PC-3 (cell line): ENCODE measurements around the gene NKX2-3. TPM values are rescaled to one million over a fixed set of nuclear protein-coding genes. Genes with fewer than 3 reads are reported as not detected.

Source experiments
- ATAC-seq: fragments of 200-7000 bp; cut with Tn5 transposase; 2 replicates; pipeline ENCODE4 v1.9.1; 2020; ENCODE audit warnings: mild to moderate bottlenecking, moderate library complexity
- BruUV-seq: library from RNA; stranded (reverse); fragments of 400-500 nt; replicated peaks from 2 replicates; lab custom pipeline; 2021; lab: Mats Ljungman, UMichigan
- CTCF ChIA-PET: fragments of 300-600 bp; sonication (Branson Sonifier 250); formaldehyde crosslinking; loops from one replicate; lab custom pipeline; 2022; ENCODE audit warnings: antibody characterized with exemption; lab: Charles Lee
- POLR2A ChIA-PET: fragments of 300-600 bp; sonication (Branson Sonifier 250); formaldehyde crosslinking; loops from one replicate; lab custom pipeline; 2022; ENCODE audit warnings: antibody characterized with exemption; ENCODE audit not compliant: unreplicated experiment; lab: Charles Lee
- DNase-seq: peaks from one replicate; pipeline ENCODE4 v3.0.0-alpha.2; 2015
- H2AFZ ChIP-seq: fragments of 300-600 bp; sonication (generic); 2 replicates; pipeline ENCODE4 v1.6.0; 2016; ENCODE audit warnings: antibody characterized with exemption, low read length
- H3F3A ChIP-seq: fragments of 300-600 bp; sonication (generic); one replicate; pipeline ENCODE4 v1.6.0; 2017; ENCODE audit warnings: antibody characterized with exemption, low read length, control low read depth, mild to moderate bottlenecking; ENCODE audit not compliant: unreplicated experiment
- H3K27ac ChIP-seq: fragments of 300-600 bp; sonication (generic); 2 replicates; pipeline ENCODE4 v1.5.1; 2016; ENCODE audit warnings: mild to moderate bottlenecking, low read length
- H3K27me3 ChIP-seq: fragments of 300-600 bp; sonication (generic); 2 replicates; pipeline ENCODE4 v1.6.1; 2016; ENCODE audit warnings: low read length, mixed read lengths
- H3K36me3 ChIP-seq: fragments of 300-600 bp; sonication (generic); 2 replicates; pipeline ENCODE4 v1.6.1; 2016; ENCODE audit warnings: low read depth, mixed run types, low read length, mixed read lengths
- H3K4me1 ChIP-seq: fragments of 300-600 bp; sonication (generic); 2 replicates; pipeline ENCODE4 v1.5.1; 2016; ENCODE audit warnings: low read length; ENCODE audit not compliant: insufficient read depth
- H3K4me2 ChIP-seq: fragments of 300-600 bp; sonication (generic); 2 replicates; pipeline ENCODE4 v1.6.0; 2016; ENCODE audit warnings: low read length
- H3K4me3 ChIP-seq: fragments of 300-600 bp; sonication (generic); 2 replicates; pipeline ENCODE4 v1.5.1; 2016; ENCODE audit warnings: mild to moderate bottlenecking, low read length, mixed read lengths
- H3K79me2 ChIP-seq: fragments of 300-600 bp; sonication (generic); 2 replicates; pipeline ENCODE4 v1.6.1; 2017; ENCODE audit warnings: low read length, mixed read lengths
- H3K9ac ChIP-seq: fragments of 300-600 bp; sonication (generic); 2 replicates; pipeline ENCODE4 v1.6.0; 2016; ENCODE audit warnings: mild to moderate bottlenecking, low read length
- H3K9me2 ChIP-seq: fragments of 300-600 bp; sonication (generic); replicated peaks from 2 replicates; pipeline ENCODE4 v1.6.1; 2016; ENCODE audit warnings: mixed run types, low read length, mixed read lengths
- H3K9me3 ChIP-seq: fragments of 300-600 bp; sonication (generic); 2 replicates; pipeline ENCODE4 v1.6.1; 2016; ENCODE audit warnings: low read length, mixed read lengths
- H4K20me1 ChIP-seq: fragments of 300-600 bp; sonication (generic); 2 replicates; pipeline ENCODE4 v1.6.1; 2016; ENCODE audit warnings: low read length, mixed read lengths
- EZH2 ChIP-seq: fragments of 300-600 bp; sonication (generic); IDR thresholded peaks from one replicate; pipeline ENCODE4 v1.6.1; 2017; ENCODE audit warnings: antibody characterized with exemption, mild to moderate bottlenecking, low read length; ENCODE audit not compliant: unreplicated experiment
- EZH2phosphoT487 ChIP-seq: fragments of 300-600 bp; sonication (generic); IDR thresholded peaks from 2 replicates; pipeline ENCODE4 v1.6.1; 2018; ENCODE audit warnings: mild to moderate bottlenecking, antibody characterized with exemption, low read length, borderline replicate concordance
- intact Hi-C: fragments of 100-400 bp; cut with micrococcal nuclease; formaldehyde crosslinking; loops from 2 replicates; pipeline ENCODE4 v1.9.0; 2023
- total RNA-seq: library from RNA; depleted of rRNA; stranded (reverse); fragments of >200 nt; gene quantifications from 2 replicates; pipeline ENCODE4 v1.2.3, GENCODE V29; 2014
- TF ChIP-seq, protein P1 (sequence below): fragments of 300-600 bp; sonication (generic); conservative IDR thresholded peaks from 2 replicates; pipeline ENCODE4 v1.5.1; 2017; ENCODE audit warnings: antibody characterized with exemption, low read depth, mild to moderate bottlenecking, low read length

The NKX2-3 gene
- total RNA-seq, 1 experiment from 2014 or later = 0.07 TPM

DNA sequence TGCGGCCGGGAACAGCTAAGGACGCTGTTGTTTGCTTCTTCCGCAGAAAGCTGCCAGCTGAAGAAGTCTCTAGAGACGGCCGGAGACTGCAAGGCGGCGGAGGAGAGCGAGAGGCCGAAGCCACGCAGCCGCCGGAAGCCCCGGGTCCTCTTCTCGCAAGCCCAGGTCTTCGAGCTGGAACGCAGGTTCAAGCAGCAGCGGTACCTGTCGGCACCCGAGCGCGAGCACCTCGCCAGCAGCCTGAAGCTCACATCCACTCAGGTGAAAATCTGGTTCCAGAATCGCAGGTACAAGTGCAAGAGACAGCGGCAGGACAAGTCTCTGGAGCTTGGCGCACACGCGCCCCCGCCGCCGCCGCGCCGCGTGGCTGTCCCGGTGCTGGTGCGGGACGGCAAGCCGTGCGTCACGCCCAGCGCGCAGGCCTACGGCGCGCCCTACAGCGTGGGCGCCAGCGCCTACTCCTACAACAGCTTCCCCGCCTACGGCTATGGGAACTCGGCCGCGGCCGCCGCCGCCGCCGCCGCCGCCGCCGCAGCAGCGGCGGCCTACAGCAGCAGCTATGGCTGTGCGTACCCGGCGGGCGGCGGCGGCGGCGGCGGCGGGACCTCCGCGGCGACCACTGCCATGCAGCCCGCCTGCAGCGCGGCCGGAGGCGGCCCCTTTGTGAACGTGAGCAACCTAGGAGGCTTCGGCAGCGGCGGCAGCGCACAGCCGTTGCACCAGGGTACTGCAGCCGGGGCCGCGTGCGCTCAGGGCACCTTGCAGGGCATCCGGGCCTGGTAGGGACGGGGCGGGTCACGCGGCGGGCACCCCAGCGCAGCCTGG is 2.4 kb downstream of the NKX2-3 start:
- BruUV-seq = no TSS peak
- intact Hi-C loops = no loop called here
- Histone ChIP-seq H3K4me1 (0 out of 2 replicates have a peak, but pooled peaks cover 5% of the 10 kb centered on the region), H3K4me3 (peak overlapping the region; percentile 68), H3K79me2 (no peaks in the 10 kb centered on the region), H2AFZ (peak overlapping the region; percentile 75), H3K27ac (no peak overlapping the region), H3K9ac (no peak overlapping the region), H3K9me3 (no peaks in the 10 kb centered on the region), H3K27me3 (peaks cover 57% of the 10 kb centered on the region), H3K4me2 (peak overlapping the region; percentile 90), H3K36me3 (no peaks in the 10 kb centered on the region), H4K20me1 (no peaks in the 10 kb centered on the region), H3K9me2 (no peaks in the 10 kb centered on the region), H3F3A (no peaks in the 10 kb centered on the region)
- ChIA-PET CTCF (no interaction called here), POLR2A (no interaction called here)
- peak; percentile 52 for DNase-seq
- TF ChIP-seq, protein P1, sequence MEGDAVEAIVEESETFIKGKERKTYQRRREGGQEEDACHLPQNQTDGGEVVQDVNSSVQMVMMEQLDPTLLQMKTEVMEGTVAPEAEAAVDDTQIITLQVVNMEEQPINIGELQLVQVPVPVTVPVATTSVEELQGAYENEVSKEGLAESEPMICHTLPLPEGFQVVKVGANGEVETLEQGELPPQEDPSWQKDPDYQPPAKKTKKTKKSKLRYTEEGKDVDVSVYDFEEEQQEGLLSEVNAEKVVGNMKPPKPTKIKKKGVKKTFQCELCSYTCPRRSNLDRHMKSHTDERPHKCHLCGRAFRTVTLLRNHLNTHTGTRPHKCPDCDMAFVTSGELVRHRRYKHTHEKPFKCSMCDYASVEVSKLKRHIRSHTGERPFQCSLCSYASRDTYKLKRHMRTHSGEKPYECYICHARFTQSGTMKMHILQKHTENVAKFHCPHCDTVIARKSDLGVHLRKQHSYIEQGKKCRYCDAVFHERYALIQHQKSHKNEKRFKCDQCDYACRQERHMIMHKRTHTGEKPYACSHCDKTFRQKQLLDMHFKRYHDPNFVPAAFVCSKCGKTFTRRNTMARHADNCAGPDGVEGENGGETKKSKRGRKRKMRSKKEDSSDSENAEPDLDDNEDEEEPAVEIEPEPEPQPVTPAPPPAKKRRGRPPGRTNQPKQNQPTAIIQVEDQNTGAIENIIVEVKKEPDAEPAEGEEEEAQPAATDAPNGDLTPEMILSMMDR = no peak
- 0 out of 2 replicates have a peak, but pooled peaks have one; percentile 37 for TF ChIP-seq EZH2phosphoT487
- peak; percentile 70 for ATAC-seq

GRCh38 chr10:99535764-99536337 is 3.1 kb downstream of the NKX2-3 start:
- H3K4me1 ChIP-seq = 0 out of 2 replicates have a peak, but pooled peaks cover 5% of the 10 kb centered on the region
- no peaks in the 10 kb centered on the region for H3F3A ChIP-seq
- ATAC-seq (no peak), DNase-seq (no peak)
- POLR2A ChIA-PET = no interaction called here
- no TSS peak for BruUV-seq
- intact Hi-C loops = no loop called here
- H3K79me2 ChIP-seq = no peaks in the 10 kb centered on the region
- H2AFZ ChIP-seq = no peak overlapping the region
- H3K4me3 ChIP-seq = peak overlapping the region; percentile 48
- CTCF ChIA-PET = no interaction called here
- H3K4me2 ChIP-seq = peak overlapping the region; percentile 90
- TF ChIP-seq EZH2phosphoT487 (no peak), EZH2 (no peak)
- TF ChIP-seq, protein P1 = no peak
- H3K27ac ChIP-seq = no peak overlapping the region
- peaks cover 54% of the 10 kb centered on the region for H3K27me3 ChIP-seq
- no peaks in the 10 kb centered on the region for H3K36me3 ChIP-seq
- H4K20me1 ChIP-seq = no peaks in the 10 kb centered on the region
- H3K9ac ChIP-seq = no peak overlapping the region
- H3K9me3 ChIP-seq = no peaks in the 10 kb centered on the region
- H3K9me2 ChIP-seq = no peaks in the 10 kb centered on the region
